Upper lobe of left lung (tissue), 6 donors: ENCODE measurements around the gene PKIB. TPM values are rescaled to one million over a fixed set of nuclear protein-coding genes. Genes with fewer than 3 reads are reported as not detected.
A peak's percentile ranks its signal among the peaks of the same experiment; 100 is the strongest.

ENCODE experiments used
- ATAC-seq, 2 donors: fragments of 200-7000 bp; cut with Tn5 transposase; one replicate each; pipeline ENCODE4 v1.9.1; 2022; ENCODE audit warnings: mild to moderate bottlenecking in 2 of 2, moderate library complexity in 2 of 2; ENCODE audit not compliant: low FRiP score in 2 of 2
- DNase-seq, 2 donors: peaks; one replicate each; pipeline ENCODE4 v3.0.0-alpha.2; 2019 to 2020
- H3K27ac ChIP-seq, 4 donors: fragments of 200-600 bp; sonication (generic); one replicate each; pipeline ENCODE4 v1.5.1; 2016 to 2019
- H3K27me3 ChIP-seq, 4 donors: fragments of 200-600 bp; sonication (generic); one replicate each; pipeline ENCODE4 v1.5.1; 2017 to 2019
- H3K36me3 ChIP-seq, 4 donors: fragments of 200-600 bp; sonication (generic); one replicate each; pipeline ENCODE4 v1.5.1; 2016 to 2019
- H3K4me1 ChIP-seq, 4 donors: fragments of 200-600 bp; sonication (generic); one replicate each; pipeline ENCODE4 v1.5.1; 2018 to 2019
- H3K4me3 ChIP-seq, 4 donors: fragments of 200-600 bp; sonication (generic); one replicate each; pipeline ENCODE4 v1.5.1; 2017 to 2019; ENCODE audit warnings: mild to moderate bottlenecking in 2 of 4, moderate library complexity in 1 of 4
- H3K9me3 ChIP-seq, 4 donors: fragments of 200-600 bp; sonication (generic); one replicate each; pipeline ENCODE4 v1.5.1; 2018 to 2019
- CTCF ChIP-seq, 6 experiments: fragments of 450-650 bp in 4 of 6; fragments of 200-600 bp in 2 of 6; sonication (generic) in 2 of 6; IDR thresholded peaks; one replicate each; pipeline ENCODE4 v1.5.1; 2016 to 2019; ENCODE audit warnings: antibody characterized with exemption in 6 of 6
- EP300 ChIP-seq, 4 donors: sonication (generic); formaldehyde crosslinking; IDR thresholded peaks; one replicate each; pipeline ENCODE4 v1.5.1; 2017; ENCODE audit warnings: antibody characterized with exemption in 4 of 4, control low read depth in 2 of 4
- POLR2A ChIP-seq, 4 donors: fragments of 450-650 bp; IDR thresholded peaks; one replicate each; pipeline ENCODE4 v1.5.1; 2016 to 2017; ENCODE audit warnings: antibody characterized with exemption in 4 of 4, mild to moderate bottlenecking in 2 of 4
- POLR2AphosphoS5 ChIP-seq, 2 donors: sonication (generic); formaldehyde crosslinking; IDR thresholded peaks; one replicate each; pipeline ENCODE4 v1.5.1; 2017; ENCODE audit warnings: antibody characterized with exemption in 2 of 2
- WGBS, 2 donors: methylation state at CpG; one replicate each; pipeline ENCODE4 v1.1.5; 2017 to 2018; 5-methylcytosine and 5-hydroxymethylcytosine counted together
- total RNA-seq, 6 donors: library from RNA; depleted of rRNA in 4 of 6; stranded (reverse); fragments of >200 nt in 4 of 6; gene quantifications; one replicate each; pipeline versions ENCODE4 v1.1.0 to v1.2.1, GENCODE V29; 2016 to 2021
- donor health status: DM: no; HTN: no; CAD: no; lungs with moderate emphysema.
- donor health status: DM: no; HTN: yes; CAD: no; lungs with severe emphysema.

PKIB gene
- total RNA-seq, 6 donors from 2014 or later = 1.0 to 16.1 (median 3.5) TPM; not detected in 1

DNA sequence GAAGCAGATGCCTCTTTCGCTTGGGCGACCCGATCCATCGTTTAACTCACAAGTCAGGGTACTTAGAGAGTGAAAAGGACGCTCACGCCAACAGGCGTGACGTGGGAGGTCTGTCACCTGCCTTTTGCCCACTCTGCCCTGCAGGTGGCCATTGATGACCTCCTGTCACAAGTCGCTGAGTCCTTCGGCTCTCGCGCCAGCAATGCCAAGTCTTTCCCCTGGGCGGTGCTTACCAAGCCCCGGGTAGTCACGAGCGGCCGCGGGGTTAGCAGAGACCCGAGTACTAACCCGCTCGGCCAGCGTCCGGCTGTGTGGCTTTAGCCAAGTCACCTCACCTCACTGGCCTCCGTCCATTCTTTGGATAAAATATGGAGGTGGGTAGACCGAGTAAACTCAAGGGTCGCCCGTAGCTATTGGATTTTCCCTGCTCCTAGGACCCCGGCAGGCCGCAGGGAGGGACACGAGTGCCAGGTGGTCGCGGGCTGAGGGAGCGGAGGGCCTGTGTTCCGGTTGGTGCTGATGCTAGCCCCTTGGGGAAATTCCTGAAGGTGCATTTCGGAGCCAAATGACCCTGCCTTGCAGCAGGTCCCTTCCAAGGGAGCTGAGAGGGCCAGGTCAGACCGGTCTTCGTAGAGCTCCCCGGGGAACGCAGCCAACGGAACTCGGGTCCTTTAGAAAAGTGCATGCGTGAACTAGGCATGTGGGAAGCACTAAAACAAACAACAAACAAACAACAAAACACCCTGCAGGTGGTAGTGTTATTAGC is 668 bp downstream of the PKIB start:
- H3K4me3 ChIP-seq = peak overlapping the region; percentile 36 to 60 (median 46)
- DNase-seq (peak; percentile 54 to 67), ATAC-seq (peak; percentile 71 to 77)
- no peak overlapping the region for H3K27ac ChIP-seq
- no peaks in the 10 kb centered on the region for H3K9me3 ChIP-seq
- 2 to 4% methylated on average over 12 to 42 of the region's 42 CpGs for WGBS, 2 donors
- peaks cover 11 to 24% (median 14%) of the 10 kb centered on the region in 4 donors for H3K4me1 ChIP-seq
- peaks cover 0 to 10% (median 5%) of the 10 kb centered on the region in 4 donors for H3K27me3 ChIP-seq
- H3K36me3 ChIP-seq = no peaks in the 10 kb centered on the region
- TF ChIP-seq POLR2AphosphoS5 (IDR thresholded peaks at IDR 0.05) (no peak), CTCF (IDR thresholded peaks at IDR 0.05) (no peak), POLR2A (IDR thresholded peaks at IDR 0.05) (no peak), EP300 (IDR thresholded peaks at IDR 0.05) (no peak)

GRCh38 chr6:122612838-122613237 is 2.6 kb downstream of the PKIB start:
- TF ChIP-seq CTCF (IDR thresholded peaks at IDR 0.05) = no peak
- no peak for TF ChIP-seq POLR2AphosphoS5 (IDR thresholded peaks at IDR 0.05)
- TF ChIP-seq POLR2A (IDR thresholded peaks at IDR 0.05) = no peak
- Histone ChIP-seq H3K9me3 (no peaks in the 10 kb centered on the region), H3K4me3 (no peak overlapping the region), H3K36me3 (no peaks in the 10 kb centered on the region), H3K4me1 (peaks cover 11 to 24% (median 14%) of the 10 kb centered on the region in 4 donors), H3K27me3 (peaks cover 0 to 10% (median 5%) of the 10 kb centered on the region in 4 donors), H3K27ac (no peak overlapping the region)
- DNase-seq (no peak), ATAC-seq (no peak)
- WGBS, 2 donors = 68 to 77% methylated on average over 3 of the region's 3 CpGs

DNA sequence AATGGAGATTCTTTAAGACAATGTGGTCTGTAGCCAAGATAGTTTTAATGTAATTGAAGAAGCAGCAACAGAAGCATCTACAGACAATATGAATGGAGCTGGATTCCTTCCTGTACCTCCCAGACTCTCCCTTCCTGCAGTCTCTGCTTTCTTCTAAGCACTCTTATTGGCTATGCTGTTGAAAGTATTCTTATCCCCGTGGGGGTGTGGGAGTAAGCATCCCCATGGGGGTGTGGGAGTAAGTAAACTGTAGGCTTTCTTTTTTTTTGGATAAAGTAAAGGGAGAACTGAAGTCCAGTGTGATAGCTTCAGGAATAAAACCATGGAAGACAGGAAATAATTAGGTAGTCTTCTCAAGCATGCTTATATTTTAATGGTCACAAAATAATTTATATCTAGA is 4.1 kb downstream of the PKIB start:
- TF ChIP-seq CTCF (IDR thresholded peaks at IDR 0.05) (no peak), EP300 (IDR thresholded peaks at IDR 0.05) (no peak), POLR2A (IDR thresholded peaks at IDR 0.05) (no peak), POLR2AphosphoS5 (IDR thresholded peaks at IDR 0.05) (no peak)
- no peak for DNase-seq
- no peak overlapping the region for H3K27ac ChIP-seq

GRCh38 chr6:122615409-122615808 is 5.2 kb downstream of the PKIB start:
- no peak for TF ChIP-seq POLR2A (IDR thresholded peaks at IDR 0.05)
- TF ChIP-seq POLR2AphosphoS5 (IDR thresholded peaks at IDR 0.05) = no peak
- no peak for TF ChIP-seq EP300 (IDR thresholded peaks at IDR 0.05)
- no peak for TF ChIP-seq CTCF (IDR thresholded peaks at IDR 0.05)
- WGBS, 2 donors = 82 to 96% methylated on average over 2 of the region's 2 CpGs
- Histone ChIP-seq H3K4me3 (no peak overlapping the region), H3K9me3 (no peaks in the 10 kb centered on the region), H3K4me1 (peaks cover 9 to 14% (median 10%) of the 10 kb centered on the region in 4 donors), H3K36me3 (no peaks in the 10 kb centered on the region), H3K27me3 (peaks cover 0 to 10% (median 4%) of the 10 kb centered on the region in 4 donors), H3K27ac (no peak overlapping the region)
- ATAC-seq (no peak), DNase-seq (no peak)

More for the DNA sequence above, 4.1 kb downstream of the PKIB start:
- 25 to 46% methylated on average over 1 of the region's 1 CpG for WGBS, 2 donors
- peaks cover 0 to 10% (median 5%) of the 10 kb centered on the region in 4 donors for H3K27me3 ChIP-seq
- ATAC-seq = no peak
- peaks cover 11 to 24% (median 14%) of the 10 kb centered on the region in 4 donors for H3K4me1 ChIP-seq
- H3K9me3 ChIP-seq = no peaks in the 10 kb centered on the region
- H3K4me3 ChIP-seq = no peak overlapping the region
- no peaks in the 10 kb centered on the region for H3K36me3 ChIP-seq
